A673 (cell line): ENCODE measurements around the gene EAF1.

ENCODE experiments used
- CTCF ChIP-seq: fragments of 300-800, 200-600 bp; sonication (generic); conservative IDR thresholded peaks from 2 replicates; pipeline ENCODE4 v1.5.1; 2017; ENCODE audit warnings: low read depth, mild to moderate bottlenecking, antibody characterized with exemption, low read length, moderate library complexity, mixed read lengths
- EZH2 ChIP-seq: fragments of 200-600 bp; sonication (generic); IDR thresholded peaks from 2 replicates; pipeline ENCODE4 v1.6.1; 2017; ENCODE audit warnings: borderline replicate concordance, low read depth, mild to moderate bottlenecking, mixed read lengths, antibody characterized with exemption, low read length; ENCODE audit not compliant: poor library complexity, severe bottlenecking

- no peak for TF ChIP-seq EZH2
- no peak for TF ChIP-seq CTCF
Observed at GRCh38 chr3:15456321-15456720, 28.9 kb downstream of the EAF1 start.
